NAMALWA (cell line): ENCODE measurements around the gene SLC26A9.
"Not testable (repeated sequence)": the region's sequence is repeated elsewhere in the genome, so short reads cannot be mapped to it uniquely, and the experiment has no call there.

Source experiments
- DNase-seq: peaks from one replicate; pipeline ENCODE4 v3.0.0-alpha.2; 2015; ENCODE audit warnings: low spot score

Gene SLC26A9

DNA sequence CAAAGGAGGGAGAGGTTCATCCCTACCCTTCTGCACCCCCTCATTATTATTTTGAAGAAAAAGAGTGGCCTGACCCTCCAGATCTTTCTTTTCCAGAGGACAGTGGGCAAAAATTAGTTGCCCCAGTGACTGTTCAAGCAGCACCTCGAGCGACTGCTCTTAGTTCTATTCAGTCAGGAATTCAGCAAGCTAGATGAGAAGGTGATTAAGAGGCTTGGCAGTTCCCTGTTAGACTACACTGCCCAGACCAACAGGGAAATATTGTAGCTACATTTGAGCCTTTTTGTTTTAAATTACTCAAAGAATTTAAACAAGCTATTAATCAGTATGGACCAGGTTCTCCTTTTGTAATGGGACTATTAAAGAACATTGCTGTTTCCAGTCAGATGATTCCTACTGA lies 51.8 kb downstream of the SLC26A9 start:
- DNase-seq = not testable (repeated sequence)

DNA sequence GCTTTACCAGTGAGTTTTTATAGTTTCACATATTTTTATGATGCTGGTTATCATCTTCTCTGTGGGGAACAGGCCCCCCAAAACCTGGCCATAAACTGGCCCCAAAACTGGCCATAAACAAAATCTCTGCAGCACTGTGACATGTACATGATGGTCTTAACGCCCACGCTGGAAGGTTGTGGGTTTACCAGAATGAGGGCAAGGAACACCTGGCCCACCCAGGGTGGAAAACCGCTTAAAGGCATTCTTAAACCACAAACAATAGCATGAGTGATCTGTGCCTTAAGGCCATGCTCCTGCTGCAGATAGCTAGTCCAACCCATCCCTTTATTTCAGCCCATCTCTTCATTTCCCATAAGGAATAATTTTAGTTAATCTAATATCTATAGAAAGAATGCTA lies 52.6 kb downstream of the SLC26A9 start:
- not testable (repeated sequence) for DNase-seq

DNA sequence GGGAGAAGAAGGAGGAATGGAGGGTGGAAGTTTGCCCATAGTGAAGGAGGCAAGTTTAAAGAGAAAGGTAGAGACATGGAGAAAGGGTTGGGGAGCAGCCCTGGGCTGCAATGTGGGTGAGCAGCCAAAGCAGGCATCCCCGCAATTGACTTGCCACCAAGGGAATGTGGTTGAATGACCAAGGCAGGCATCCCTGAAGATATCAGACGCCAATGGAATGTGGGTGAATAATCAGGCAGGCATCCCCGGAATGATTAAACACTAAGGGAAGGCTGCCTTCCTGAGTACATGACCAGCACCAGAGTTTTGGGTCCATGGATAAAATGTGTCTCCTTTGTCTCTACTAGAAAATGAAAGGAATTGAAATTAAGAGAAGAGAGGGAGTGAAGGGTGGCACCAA lies 53.5 kb downstream of the SLC26A9 start:
- DNase-seq = not testable (repeated sequence)

DNA sequence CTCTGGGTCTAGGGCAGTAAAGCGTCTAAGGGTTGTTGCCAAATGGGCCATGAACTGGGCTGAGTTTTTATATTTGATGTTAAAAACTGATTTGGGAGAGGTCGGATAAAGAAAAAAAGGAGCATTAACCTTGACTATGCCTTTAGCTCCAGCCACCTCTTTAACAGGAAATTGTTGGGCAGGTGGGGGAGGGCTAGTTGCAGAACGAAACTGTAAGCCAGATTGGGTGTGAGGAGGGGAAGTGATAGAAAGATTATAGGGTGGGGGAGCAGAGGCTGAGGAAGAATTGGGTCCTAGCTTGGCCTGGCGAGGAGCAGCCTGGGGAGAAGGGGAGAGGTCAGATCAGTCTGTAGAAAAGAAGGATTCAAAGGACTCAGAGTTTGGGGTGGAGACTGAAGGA lies 54.2 kb downstream of the SLC26A9 start:
- not testable (repeated sequence) for DNase-seq

DNA sequence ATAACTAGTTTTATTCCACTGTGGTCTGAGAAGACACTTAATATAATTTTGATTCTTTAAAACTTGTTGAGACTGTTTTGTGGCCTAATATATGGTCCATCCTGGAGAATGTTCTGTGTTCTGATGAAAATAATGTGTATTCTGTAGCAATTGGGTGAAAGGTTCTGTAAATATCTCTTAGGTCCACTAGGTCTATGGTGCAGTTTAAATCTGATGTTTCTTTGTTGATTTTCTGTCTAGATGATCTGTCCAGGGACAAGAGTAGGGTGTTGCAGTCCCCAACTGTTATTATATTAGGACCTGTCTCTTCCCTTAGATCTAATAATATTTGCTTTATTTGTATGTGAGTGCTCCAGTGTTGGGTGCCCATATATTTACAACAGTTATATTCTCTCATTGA lies 59.5 kb downstream of the SLC26A9 start:
- DNase-seq = no peak

DNA sequence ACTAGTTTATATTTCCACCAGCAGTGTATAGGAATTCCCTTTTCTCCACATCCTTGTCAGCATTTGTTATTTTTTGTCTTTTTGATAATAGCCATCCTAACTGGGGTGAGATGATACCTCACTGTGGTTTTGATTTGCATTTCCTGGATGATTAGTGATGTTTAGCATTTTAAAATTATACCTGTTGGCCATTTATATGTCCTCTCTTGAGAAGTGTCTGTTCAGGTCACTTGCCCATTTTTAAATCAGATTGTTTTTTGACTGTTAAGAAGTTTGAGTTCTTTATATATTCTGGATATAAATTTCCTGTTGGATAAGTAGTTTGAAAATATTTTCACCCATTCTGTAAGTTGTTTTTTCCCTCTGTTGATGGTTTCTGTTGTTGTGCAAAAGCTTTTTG lies 62.3 kb downstream of the SLC26A9 start:
- no peak for DNase-seq

DNA sequence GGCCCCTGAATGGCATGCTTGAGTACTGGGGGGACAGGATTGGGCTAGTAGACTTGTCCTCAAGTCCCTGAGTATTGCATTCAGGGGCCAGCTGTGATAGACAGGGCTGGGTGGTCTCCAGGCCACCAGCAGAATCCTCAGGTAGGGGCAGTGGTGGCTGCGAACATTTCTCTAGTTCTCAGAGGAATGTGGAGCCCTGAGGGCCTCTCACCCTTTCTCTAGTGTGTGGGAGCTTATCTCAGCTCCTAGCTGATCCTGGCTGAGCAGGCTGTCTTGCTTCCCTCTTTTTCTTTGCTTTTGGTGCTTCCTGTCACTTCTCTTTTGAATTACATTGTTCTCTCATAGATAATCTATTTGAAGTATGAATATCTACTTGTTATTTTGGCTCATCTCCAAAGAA lies 63.3 kb downstream of the SLC26A9 start:
- DNase-seq = no peak

DNA sequence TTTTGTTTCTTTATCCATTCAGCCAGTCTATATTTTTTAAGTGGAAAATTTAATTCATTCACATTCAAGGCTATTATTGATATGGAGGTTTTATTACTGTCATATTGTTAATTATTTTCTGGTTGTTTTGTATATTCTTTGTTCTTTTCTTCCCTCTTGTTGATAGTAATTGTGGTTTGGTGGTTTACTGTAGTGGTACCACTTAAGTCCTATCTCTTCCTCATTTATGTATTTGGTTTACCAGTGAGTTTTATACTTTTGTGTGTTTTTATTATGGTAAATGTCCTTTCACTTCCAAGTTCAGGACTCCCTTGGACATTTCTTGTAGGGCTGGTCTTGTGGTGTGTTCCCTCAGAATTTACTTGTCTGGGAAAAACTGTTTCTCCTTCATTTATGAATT lies 65.2 kb downstream of the SLC26A9 start:
- no peak for DNase-seq

DNA sequence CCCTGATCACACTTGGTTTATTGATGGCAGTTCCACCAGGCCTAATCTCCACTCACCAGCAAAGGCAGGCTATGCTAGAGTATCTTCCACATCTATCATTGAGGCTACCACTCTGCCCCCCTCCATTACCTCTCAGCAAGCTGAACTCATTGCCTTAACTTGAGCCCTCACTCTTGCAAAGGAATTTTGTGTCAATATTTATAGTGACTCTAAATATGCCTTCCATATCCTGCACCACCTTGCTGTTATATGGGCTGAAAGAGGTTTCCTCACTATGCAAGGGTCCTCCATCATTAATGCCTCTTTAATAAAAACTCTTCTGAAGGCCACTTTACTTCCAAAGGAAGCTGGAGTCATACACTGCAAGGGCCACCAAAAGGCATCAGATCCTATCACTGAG lies 70.1 kb downstream of the SLC26A9 start:
- not testable (repeated sequence) for DNase-seq

DNA sequence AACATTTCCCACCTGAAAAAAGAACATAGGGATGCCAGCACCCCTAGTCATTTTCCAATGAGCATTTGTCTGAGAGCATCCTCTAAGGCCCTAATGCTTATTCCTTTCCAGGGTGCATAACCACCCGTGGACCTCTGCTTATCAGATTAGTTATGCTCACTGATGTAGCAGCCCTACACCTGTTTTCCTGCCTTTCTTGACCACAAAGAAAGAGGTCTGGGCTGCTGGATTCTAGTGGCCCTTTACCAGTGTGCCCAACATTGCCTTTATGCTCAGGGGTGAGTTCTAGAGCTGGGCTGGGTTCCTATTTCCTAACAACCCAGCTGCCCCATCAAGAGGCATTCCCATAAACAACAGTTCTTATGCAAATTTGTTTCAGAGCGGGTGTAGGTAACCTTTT lies 73.0 kb downstream of the SLC26A9 start:
- DNase-seq = no peak
